HG03175 (cell line): ENCODE data around the gene TBRG4.

Source experiments
- ATAC-seq: cut with Tn5 transposase; IDR thresholded peaks from one replicate; pipeline ENCODE4 v1.9.1; 2021; ENCODE audit warnings: mild to moderate bottlenecking, moderate library complexity; ENCODE audit not compliant: unreplicated experiment

Gene TBRG4

GRCh38 chr7:45076946-45077345, 34.6 kb downstream of the TBRG4 start:
- no peak for ATAC-seq

DNA sequence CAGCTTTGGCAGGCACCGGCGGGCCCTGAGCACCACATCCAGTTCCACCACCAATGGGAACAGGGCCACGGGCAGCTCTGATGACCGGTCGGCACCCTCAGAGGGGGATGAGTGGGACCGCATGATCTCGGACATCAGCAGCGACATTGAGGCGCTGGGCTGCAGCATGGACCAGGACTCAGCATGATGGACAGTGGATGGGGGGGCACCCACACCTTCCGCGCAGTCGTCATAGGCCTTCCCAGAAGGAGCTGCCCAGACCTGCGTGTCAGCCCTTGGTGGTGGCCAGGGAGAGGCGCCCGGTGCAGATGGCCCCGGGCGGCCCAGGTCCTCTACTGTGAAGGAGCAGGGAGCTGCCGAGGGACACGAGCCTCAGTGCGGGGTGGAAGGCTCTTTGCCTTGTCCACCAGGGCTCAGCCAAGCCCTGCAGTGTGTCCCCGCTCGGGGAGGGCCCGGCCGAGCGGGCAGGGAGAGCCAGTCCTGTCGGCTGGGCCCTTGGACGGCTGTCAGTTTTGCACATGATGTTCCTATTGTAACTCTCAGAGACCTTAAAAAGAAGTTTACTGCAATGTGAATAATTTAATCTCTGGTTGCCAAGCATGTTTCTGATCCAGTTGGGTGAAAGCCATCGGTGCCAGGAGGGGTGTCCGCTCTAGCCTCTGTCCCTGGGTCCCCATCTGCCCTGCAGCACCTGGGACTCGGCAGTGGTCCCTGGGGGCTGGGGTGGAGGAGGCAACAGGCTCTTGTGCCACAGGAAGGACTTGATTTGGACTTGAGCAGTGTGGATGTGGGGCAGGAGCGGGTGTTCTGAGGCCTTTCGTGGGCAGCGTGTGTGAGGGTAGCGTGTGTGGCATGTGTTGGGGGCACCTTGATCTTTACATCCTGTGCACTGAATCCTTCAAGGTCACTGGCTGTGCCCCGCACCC, 35.4 kb downstream of the TBRG4 start:
- ATAC-seq, result no peak

- no peak for ATAC-seq
Observed at GRCh38 chr7:45075355-45075644, 36.2 kb downstream of the TBRG4 start.

DNA sequence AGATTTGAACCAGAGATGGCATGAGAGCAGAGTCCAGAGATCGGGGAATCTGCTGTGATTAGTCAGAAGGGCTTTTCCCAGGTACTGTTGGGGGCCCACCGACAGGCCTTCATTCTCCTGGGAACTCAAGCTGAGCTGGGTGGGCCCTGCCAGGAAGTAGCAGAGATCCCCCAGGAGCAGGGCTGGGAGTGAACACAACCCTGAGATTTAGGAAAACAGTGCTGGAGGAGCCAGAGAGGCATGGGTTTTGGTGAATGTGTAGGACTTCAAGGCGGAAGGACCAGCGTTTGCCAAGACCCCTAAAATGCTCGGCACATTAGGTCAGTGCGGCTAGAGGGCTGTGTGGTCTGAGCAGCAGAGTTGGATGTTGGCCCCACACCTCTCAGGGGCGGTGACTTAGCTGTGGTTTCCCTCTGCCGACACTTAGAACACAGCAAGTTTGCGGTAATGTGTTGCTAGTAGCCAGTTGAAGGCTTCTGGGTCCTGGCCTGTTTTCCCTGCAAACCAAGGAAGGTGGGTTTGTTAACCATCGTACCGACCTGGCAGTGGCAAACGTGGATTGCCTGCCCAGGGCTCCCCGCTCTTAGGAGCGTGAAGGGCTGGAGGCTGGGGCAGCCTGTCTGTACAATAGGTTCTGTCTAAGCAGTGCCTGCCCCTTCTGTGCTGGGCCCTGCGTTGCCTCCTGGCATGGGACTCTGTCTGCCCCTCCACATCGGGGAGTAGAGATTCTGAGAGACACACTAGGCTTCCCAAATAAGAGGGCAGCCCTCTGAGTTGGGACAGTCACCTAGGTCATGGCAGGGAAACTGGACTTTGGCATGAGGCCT, 36.8 kb downstream of the TBRG4 start:
- ATAC-seq, result no peak

DNA sequence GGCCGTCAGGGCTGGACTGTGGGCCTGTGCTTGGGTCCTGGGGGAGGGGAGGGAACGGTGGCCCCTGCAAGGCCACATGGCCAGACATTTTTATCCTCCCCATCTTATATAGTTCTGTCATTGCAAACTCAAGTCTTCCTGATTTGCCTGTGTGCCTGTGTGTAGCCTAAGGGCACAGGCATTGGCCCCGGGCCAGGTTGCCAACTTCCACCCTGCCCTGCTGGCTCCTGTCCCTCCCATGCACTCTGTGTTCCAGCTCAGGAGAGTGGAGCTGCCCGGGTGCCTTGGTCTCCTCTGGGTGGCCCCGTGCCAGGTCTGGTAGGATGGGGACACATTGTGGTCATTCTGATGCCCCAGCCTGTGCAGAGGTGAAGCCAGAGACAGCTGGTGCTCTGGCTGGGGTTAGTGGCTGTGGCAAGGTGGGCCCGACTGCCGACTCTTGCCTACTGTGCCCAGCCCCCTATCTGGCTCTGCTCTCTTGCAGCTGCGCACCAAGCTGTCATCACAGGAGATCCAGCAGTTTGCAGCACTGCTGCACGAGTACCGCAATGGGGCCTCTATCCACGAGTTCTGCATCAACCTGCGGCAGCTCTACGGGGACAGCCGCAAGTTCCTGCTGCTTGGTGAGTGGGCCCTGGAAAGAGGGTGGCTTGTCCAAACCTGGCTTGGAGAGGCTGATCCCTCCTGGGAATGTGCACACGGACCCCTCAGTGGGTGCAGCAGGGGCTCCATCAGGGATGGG, 37.5 kb downstream of the TBRG4 start:
- ATAC-seq, result no peak

DNA sequence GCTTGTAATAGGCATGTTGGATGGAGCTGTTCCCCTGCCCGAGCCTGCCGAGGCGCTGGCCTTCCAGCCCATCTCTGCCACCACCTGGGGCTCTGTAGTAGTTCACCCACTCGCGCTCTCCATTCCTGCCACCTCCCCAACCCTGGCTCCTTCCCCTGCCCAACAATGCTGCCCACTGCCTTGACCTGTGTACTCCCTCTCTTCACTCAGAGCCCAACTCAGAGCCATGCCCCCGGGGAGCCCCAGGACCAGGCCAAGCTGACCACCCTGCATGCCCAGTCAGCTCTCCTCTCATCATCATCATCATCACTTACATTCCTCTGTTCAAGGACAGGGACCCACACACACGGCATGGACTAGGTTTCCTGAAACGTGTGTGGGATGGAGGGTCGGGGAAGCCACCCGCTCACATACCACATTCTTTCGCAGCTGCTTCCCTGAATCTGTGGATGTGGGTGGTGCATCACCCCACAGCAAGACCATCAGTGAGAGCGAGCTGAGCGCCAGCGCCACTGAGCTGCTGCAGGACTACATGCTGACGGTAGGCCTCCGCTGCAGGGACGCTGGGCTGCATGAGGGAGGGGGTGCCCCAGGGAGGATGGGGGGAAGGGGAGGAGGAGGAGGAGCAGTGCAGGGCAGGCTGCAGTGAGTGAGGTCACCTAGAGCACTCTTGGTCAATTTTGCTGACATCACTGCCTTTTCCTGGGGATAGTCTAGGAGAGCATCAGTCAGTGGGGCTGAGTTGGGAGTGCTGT, 38.3 kb downstream of the TBRG4 start:
- no peak for ATAC-seq

DNA sequence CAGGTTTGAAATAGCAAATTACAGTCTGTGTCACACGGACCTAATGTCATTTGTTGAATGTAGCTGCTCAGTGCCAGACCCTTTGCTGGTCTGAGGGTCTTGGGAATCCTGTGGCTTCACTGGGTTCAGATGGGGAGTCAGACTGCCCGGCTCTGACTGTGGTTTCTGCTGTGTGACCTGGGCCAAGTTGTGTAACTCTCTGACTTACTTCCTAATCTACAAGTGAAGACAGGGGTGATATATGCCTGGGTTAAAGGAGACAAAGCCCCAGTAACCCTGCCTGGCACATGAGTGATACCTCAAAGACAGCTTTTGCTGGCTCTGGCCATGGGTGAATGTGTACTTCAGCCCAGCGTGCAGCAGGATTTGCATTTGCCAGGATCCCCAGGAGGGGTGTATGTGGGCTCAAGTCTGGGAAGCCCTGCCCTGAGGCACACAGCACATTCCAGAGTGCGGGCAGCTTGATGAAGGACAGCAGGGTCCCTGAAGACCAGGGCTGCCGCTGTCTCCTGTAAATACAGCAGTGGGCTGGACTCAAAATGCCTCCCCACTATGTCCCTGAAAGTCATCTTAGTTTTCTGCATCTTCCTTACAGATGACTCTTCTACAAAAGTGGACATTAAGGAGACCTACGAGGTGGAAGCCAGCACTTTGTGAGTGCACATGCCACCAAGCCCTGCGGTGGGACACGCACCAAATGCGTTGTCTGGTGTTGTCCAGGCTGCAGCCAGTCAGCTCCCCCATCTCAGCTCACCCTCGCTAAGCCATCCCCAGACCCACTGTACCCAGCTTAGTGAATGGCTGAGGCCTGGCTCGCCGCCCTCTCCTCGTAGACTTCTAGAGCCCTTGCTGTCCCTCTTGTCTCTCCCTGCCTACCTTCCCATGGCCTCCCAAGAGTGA, 39.1 kb downstream of the TBRG4 start:
- no peak for ATAC-seq

- ATAC-seq, result no peak
Observed at GRCh38 chr7:45071528-45071927, 40.0 kb downstream of the TBRG4 start.

DNA sequence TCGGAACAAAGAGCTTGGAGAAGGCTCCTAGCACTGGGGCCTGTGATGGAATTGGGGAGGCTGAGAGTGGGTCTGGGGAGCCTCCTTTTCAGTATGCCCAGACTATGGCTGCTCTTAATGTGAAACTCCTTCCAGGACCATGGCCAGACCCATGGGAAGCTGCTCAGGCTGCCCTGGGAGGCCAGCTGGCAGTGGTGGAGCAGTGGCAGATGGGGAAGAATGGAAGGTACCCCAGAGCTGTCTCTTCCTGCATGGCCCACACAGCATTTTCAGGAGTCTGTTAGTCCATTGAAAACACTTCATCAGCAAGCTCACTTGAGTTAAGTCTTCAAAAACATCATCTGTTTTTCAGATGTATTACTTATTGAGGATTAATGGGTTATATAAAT, 41.2 kb downstream of the TBRG4 start:
- ATAC-seq, result no peak

GRCh38 chr7:45069444-45070253, 41.8 kb downstream of the TBRG4 start:
- no peak for ATAC-seq

GRCh38 chr7:45068236-45069023, 43.1 kb downstream of the TBRG4 start:
- no peak for ATAC-seq

DNA sequence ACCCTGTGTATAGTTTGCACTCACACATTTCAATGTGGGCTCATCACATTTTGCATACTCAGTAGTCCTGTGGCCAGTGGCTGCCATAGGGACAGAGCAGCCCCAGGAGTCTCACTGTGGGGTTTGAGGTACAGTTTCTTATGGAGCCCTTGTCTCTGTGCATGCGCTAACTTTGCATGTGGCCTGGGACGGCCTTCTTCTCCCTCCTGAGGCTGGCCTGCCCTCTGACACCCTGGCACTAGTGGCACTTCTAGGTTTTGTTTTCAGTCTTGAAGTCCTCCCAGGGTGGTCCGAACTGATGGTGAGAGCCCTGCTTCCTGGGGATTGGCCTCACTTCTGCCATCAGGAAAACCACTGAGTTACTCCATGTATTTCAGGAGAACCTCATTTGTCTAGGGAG, 43.9 kb downstream of the TBRG4 start:
- ATAC-seq, result no peak

- no peak for ATAC-seq
Observed at GRCh38 chr7:45066409-45066808, 45.1 kb downstream of the TBRG4 start.

DNA sequence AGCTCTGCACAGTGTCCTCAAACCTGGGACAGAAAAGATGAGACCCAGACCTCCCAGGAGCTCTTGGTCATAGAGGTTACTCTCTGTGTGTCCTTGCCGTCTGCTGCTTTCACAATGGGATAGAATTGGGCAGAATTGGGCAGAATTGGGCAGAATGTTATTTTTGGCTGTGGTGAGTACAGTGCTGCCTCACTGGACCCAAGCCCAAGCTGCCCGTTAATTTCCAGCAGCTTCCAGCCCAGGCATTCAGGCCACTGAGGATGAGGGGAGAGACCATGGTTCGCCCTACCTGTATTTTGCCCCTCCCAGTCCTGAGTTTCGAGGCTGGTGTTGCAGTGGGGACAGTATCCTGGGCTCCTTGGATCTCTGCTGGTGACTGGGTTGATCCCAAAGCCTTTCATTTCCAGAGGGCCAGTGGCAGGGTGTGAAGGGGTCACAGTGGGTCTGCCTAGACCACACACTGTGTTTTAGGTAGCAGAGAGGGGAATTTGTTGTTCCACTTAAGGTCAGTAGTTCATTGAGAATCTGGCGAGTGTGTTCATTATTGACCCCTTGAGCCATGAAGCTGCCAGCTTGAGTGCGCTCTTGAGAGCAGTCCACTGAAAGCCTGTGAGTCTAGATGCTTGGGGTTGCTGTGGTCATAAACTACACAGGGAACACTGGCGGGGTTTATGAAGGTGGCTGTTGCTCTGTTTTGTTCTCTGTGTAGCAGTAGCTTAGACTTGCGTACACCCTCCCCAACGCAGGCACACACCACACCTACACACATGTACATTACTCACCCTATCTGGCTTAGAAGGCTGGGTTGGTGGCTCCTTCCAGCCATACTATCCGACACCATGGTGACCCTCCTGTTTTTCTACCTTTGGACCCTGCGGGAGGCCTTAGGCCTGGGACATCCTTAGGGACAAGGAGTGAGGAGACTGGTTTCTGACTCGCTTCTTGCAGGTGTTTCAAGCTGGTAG, 46.2 kb downstream of the TBRG4 start:
- ATAC-seq, result no peak

GRCh38 chr7:45064047-45064725, 47.3 kb downstream of the TBRG4 start:
- no peak for ATAC-seq

DNA sequence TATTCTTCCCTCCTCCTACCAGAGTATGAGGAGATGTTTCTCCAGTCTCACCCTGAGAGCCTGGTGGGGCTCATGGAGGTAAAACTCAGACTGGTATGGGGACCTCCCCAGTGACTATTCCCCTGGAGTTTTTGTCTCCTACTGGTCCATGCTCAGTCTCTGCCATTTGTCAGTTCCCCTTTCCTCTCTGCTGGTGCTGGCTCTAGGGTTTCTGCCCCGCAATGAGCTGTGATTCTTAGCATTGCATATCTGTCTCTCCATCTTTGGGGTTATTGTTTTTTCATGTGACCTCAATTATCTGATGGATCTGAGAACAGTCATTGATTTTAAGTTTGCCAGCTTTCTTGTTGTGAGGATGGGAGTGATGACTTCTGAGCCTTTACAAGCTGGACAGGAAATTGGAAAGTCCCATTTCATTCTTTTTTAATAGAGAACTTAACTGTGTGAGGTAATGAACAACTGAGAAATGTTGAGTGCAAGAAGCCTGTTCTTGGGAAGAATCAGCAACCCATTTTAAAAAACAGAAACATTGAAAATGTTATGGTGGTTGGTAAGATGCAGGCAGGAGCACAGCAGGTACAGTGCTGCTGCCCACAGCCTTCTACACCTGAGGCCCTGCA, 49.6 kb downstream of the TBRG4 start:
- no peak for ATAC-seq
